Lung (tissue), 12 donors: ENCODE results near the gene HLA-A. TPM values are rescaled to one million over a fixed set of nuclear protein-coding genes. Genes with fewer than 3 reads are reported as not detected.

Experiments
- ATAC-seq: fragments of 200-7000 bp; cut with Tn5 transposase; one replicate; pipeline ENCODE4 v1.9.1; 2020; ENCODE audit warnings: moderate number of reproducible peaks; ENCODE audit not compliant: insufficient read depth, low FRiP score
- DNase-seq, 3 donors: peaks; one replicate each; pipeline ENCODE4 v3.0.0-alpha.2; 2013 to 2017
- H3K27ac ChIP-seq, 2 donors: one replicate each; pipeline ENCODE4 v1.5.1; 2013; ENCODE audit warnings: mild to moderate bottlenecking in 2 of 2, moderate library complexity in 2 of 2, control low read depth in 1 of 2, inconsistent platforms in 1 of 2, low read depth in 1 of 2, low read length in 1 of 2
- H3K27me3 ChIP-seq, 3 donors: one replicate each; pipeline ENCODE4 v1.5.1; 2013; ENCODE audit warnings: low read length in 2 of 3; ENCODE audit not compliant: control insufficient read depth in 3 of 3, insufficient read depth in 3 of 3
- H3K36me3 ChIP-seq, 4 donors: one replicate each; pipeline ENCODE4 v1.5.1; 2013; ENCODE audit warnings: low read length in 4 of 4, mild to moderate bottlenecking in 1 of 4, moderate library complexity in 1 of 4; ENCODE audit not compliant: control insufficient read depth in 4 of 4, insufficient read depth in 4 of 4
- H3K4me1 ChIP-seq, 5 donors: one replicate each; pipeline ENCODE4 v1.5.1; 2013; ENCODE audit warnings: low read length in 5 of 5, mild to moderate bottlenecking in 2 of 5, moderate library complexity in 1 of 5; ENCODE audit not compliant: control insufficient read depth in 5 of 5, insufficient read depth in 5 of 5
- H3K4me3 ChIP-seq: one replicate; pipeline ENCODE4 v1.5.1; 2013; ENCODE audit warnings: mild to moderate bottlenecking, control low read depth, moderate library complexity
- H3K9ac ChIP-seq, 2 donors: one replicate each; pipeline ENCODE4 v1.5.1; 2013; ENCODE audit warnings: low read length in 2 of 2, control low read depth in 1 of 2; ENCODE audit not compliant: insufficient read depth in 1 of 2
- H3K9me3 ChIP-seq, 4 donors: one replicate each; pipeline ENCODE4 v1.5.1; 2013; ENCODE audit warnings: low read length in 3 of 4, mild to moderate bottlenecking in 1 of 4, moderate library complexity in 1 of 4; ENCODE audit not compliant: control insufficient read depth in 4 of 4, insufficient read depth in 3 of 4
- WGBS, 2 donors: extraction: QIAGEN DNeasy Blood & Tissue Kit; methylation state at CpG; one replicate each; pipeline ENCODE4 v1.1.7; 2013; 5-methylcytosine and 5-hydroxymethylcytosine counted together
- polyA plus RNA-seq, 2 donors: library from polyadenylated mRNA; stranded (reverse); fragments of 200-250 nt; gene quantifications; one replicate each; pipeline ENCODE4 v1.2.1, GENCODE V29; 2013
- total RNA-seq, 2 donors: library from RNA; depleted of rRNA in 1 of 2; stranded (reverse); fragments of >200 nt in 1 of 2; gene quantifications; one replicate each; pipeline ENCODE4 v1.2.1, GENCODE V29; 2014 to 2021
- TF ChIP-seq, protein P1 (sequence below): IDR thresholded peaks from 2 replicates; pipeline ENCODE4 v1.5.1; 2012; ENCODE audit warnings: mild to moderate bottlenecking; ENCODE audit errors: control extremely low read depth, extremely low read depth
- donor health status: control.
- donor health status: control.
- donor health status: Bipolar disorder and iron deficiency.
- donor health status: healthy.
- donor health status: DM: yes; HTN: yes; CAD: no.

The HLA-A gene
- total and polyA plus RNA-seq, 4 donors = 320 to 3,222 (median 711) TPM

DNA sequence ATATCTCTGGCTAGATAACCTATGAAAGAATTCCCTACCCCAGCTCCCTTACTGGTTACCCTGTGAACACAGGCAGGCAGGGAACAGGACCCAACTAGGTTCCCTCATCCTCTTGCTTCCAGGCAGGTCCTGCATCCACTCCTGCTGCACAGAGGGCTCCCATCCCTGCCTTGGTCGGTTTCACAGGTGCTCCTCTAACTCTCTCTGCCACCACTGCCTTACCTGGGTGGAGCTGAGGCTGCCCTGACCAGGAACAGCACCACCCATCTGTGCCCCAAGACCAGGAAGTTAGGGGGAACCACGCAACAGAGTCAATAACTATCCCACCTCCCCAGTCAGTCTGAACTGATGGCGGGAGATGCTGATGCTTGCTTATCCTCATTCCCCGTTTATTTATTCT is 37.0 kb upstream of the HLA-A start:
- Histone ChIP-seq H3K27me3 (peaks cover 0 to 3% (median 0%) of the 10 kb centered on the region in 3 donors), H3K27ac (no peak overlapping the region), H3K9me3 (no peaks in the 10 kb centered on the region), H3K9ac (no peak overlapping the region), H3K4me1 (peaks cover 0 to 5% (median 0%) of the 10 kb centered on the region in 5 donors), H3K4me3 (no peak overlapping the region), H3K36me3 (no peaks in the 10 kb centered on the region)
- DNase-seq = no peak
- TF ChIP-seq, protein P1, sequence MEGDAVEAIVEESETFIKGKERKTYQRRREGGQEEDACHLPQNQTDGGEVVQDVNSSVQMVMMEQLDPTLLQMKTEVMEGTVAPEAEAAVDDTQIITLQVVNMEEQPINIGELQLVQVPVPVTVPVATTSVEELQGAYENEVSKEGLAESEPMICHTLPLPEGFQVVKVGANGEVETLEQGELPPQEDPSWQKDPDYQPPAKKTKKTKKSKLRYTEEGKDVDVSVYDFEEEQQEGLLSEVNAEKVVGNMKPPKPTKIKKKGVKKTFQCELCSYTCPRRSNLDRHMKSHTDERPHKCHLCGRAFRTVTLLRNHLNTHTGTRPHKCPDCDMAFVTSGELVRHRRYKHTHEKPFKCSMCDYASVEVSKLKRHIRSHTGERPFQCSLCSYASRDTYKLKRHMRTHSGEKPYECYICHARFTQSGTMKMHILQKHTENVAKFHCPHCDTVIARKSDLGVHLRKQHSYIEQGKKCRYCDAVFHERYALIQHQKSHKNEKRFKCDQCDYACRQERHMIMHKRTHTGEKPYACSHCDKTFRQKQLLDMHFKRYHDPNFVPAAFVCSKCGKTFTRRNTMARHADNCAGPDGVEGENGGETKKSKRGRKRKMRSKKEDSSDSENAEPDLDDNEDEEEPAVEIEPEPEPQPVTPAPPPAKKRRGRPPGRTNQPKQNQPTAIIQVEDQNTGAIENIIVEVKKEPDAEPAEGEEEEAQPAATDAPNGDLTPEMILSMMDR = no peak
- no peak for ATAC-seq
- 72 to 79% methylated on average over 4 of the region's 4 CpGs for whole genome bisulfite sequencing, 2 donors

DNA sequence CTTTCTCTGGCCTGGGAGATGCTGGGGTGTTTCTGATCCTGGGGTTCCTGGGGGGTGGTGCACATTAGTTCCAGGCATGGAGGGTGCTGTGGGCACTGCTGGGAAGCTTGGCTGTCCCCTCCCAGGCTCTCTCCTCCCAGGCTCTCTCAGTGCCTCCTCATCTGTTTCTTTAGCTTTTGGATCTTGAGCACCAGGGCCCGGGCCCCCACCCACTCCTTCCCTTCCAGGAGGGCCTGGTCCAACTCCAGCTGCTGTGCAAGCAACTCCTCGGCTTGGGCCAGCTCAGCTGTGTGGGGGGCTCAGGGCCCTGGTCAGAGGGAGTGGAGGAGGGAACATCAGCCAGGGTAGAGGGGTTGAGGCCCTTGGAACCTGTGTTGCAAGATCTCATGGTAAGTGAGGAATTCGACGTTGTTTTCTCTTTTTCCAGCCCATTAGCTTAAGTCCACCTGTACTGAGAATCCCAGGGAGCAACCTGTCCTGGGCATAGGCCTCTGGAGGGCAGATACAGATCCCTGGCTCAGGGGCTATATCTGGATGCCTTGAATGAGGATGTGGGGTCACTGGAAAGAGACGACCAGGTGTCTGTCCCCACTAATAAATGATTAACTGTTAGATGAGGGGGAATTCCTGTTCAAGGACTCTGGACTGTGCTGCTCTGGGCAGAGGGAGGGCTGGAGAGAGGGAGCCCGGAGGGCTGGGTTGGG is 34.5 kb upstream of the HLA-A start:
- no peak for ATAC-seq
- H3K9me3 ChIP-seq = no peaks in the 10 kb centered on the region
- H3K27me3 ChIP-seq = peaks cover 0 to 3% (median 0%) of the 10 kb centered on the region in 3 donors
- no peak for DNase-seq
- no peak overlapping the region for H3K9ac ChIP-seq
- H3K27ac ChIP-seq = no peak overlapping the region
- no peak overlapping the region for H3K4me3 ChIP-seq
- 46 to 60% methylated on average over 6 of the region's 6 CpGs for WGBS, 2 donors
- TF ChIP-seq, protein P1 = no peak
- H3K36me3 ChIP-seq = no peaks in the 10 kb centered on the region
- H3K4me1 ChIP-seq = peaks cover 0 to 5% (median 0%) of the 10 kb centered on the region in 5 donors

- Histone ChIP-seq H3K9me3 (no peaks in the 10 kb centered on the region), H3K27ac (no peak overlapping the region), H3K36me3 (no peaks in the 10 kb centered on the region), H3K27me3 (peaks cover 0 to 3% (median 0%) of the 10 kb centered on the region in 3 donors), H3K4me1 (peaks cover 0 to 5% (median 0%) of the 10 kb centered on the region in 5 donors), H3K4me3 (no peak overlapping the region), H3K9ac (no peak overlapping the region)
- TF ChIP-seq, protein P1 = no peak
- 92% methylated on average over 3 of the region's 3 CpGs for WGBS, 2 donors
- DNase-seq (no peak), ATAC-seq (no peak)
These were observed 34.0 kb upstream of the HLA-A start for GRCh38 chr6:29908341-29908662.
